Activated naive CD4-positive, alpha-beta T cell (primary cell): ENCODE results near the gene BEND6.
"Not testable (repeated sequence)": the region's sequence is repeated elsewhere in the genome, so short reads cannot be mapped to it uniquely, and the experiment has no call there.

ENCODE experiments used
- DNase-seq, 4 experiments: peaks; one replicate each; lab custom pipeline; 2025; lab: John Stamatoyannopoulos, UW

Gene BEND6

DNA sequence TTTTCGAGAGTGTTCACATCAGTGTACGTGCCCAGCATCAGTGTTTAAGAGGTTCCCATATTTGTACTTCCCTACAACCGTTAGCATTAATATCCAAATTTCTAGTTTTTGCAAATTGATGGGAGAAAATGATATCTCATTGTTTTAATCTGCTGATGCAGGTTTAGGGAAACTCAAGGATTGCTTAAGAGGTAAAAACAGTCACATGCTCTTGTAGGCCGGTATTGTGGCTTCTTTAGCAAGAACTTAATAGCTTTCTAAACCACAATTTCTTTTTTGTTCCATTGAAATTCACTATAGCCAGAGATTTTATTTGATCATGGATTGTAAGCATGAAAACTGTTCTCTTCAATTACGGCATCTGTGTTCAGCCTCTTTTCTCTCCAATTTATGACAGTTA lies 29.5 kb downstream of the BEND6 start:
- no peak for DNase-seq

DNA sequence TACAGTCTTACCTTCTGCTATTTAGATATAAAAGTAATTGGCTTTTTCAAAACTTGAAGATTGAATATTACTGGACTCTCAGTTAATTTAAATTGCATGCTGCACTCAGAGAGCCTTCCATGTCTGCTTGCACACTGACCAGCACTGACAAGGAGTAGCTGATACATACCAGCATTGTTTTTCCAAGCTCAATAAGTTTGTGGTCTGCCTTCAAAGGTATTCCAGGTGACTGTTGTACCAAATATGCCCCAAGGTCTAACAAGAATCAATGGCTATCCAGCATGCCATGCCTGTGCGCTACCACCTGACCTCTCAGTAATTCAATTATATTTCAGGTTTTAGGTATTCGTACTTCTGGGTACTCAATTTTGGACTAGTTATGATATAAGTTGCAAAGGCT lies 30.0 kb downstream of the BEND6 start:
- no peak for DNase-seq

DNA sequence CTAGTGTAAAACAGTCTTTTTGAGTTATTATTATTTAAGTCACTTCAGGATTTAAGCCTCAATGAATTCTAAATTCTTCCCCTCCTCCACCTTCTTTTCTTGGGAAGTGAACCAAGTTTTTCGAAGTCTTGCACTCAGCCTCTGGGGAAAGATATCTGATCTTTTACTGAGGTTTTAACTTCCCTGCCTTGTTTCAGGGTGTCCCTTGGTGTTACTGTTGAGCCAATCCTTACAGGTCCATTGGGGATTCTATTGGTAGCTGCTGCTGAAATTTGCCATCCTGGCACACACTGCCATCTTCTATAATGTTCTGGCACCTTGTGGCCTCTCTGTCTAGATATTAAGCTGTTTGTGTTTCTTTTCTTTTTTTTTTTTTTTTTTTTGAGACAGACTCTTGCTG lies 31.7 kb downstream of the BEND6 start:
- DNase-seq: no peak

DNA sequence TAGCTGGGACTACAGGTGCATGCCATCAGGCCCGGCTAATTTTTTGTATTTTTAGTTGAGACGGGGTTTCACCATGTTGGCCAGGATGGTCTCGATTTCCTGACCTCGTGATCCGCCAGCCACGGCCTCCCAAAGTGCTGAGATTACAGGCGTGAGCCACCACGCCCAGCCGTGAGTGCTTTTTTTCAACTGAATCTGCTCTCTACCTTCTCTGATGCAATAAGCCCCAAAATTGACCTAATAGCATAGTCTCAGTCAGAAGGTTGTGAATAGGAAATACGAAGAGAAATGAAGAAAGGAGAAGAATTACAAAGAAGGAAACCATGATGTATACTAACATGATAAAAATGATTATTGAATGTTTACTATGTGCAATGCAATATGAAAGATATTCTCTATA lies 33.2 kb downstream of the BEND6 start:
- DNase-seq: no peak

DNA sequence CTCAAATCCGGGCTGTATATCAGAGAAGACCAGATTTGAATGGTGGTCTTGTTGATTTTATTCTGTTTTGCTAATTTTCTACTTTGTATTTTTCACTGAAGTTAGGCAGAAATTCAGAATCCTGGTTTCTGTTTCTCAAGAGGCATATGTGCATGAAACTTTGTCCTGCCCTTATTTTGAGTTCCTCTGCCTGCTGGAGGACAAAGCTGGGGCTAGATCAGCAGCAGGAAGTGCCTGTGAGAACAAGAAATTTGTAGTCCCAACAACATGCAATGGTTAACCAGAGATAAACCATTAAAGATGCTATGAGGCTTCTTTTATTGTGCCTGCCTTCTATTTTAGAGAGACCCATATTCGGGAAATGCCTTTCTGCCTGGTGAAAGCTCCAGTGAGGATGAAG lies 37.1 kb downstream of the BEND6 start:
- DNase-seq: no peak

DNA sequence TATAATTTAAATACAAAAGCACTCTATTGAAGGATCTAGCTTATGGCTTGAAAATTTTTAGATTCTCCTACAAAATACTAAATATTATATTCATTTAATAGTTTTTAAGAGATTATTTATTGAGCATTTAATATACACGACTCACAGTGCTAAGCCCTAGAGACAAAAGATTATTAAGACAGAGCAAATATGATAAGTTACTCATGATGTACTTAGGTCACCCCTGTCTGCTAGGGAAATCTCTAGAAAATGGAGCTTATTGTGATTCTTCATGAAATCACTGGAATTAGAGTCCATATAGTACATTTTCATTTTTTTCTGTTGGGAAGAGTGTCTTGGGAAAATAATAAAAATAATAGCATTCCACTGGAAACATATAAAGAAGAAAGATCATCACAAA lies 37.8 kb downstream of the BEND6 start:
- no peak for DNase-seq

DNA sequence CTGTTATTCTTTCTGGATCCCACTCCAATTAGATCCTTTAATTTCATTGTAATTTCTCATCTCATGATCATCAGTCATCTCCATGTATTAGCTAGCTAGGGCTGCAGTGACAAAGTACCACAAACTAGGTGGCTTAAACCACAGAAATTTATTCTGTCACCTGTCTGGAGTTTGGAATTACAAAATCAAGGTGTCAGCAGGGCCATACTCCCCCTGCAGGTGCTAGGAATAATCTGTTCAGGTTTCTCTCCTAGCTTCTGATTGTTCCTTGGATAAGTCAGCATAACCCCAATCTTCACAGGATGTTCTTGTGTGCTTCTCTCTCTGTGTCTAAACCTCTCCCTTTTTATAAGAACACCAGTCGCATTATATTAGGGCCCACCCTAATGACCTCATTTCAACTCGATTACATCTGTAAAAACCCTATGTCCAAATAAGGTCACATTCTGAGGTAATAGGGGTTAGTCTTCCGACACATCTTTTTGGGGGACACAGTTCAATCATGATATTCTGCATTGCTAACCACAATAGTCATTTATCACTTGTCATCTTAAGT lies 40.5 kb downstream of the BEND6 start:
- no peak for DNase-seq

DNA sequence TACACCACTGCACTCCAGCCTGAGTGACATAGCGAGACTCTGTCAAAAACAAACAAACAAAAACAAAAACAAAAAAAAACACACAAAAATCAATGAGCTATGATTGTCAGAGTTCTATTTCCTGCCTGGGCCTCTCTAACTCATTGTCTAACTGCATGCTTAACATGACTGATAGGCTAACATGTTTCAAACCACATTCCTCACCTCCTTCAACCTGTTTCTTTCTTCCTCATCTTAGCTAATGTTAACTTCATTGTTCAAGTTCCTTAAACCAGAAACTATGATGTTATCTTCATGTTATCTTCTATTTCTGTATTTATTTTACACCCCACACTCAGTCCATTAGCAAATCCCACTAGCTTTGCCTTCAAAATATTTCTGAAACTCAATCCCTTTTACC lies 41.5 kb downstream of the BEND6 start:
- DNase-seq: no peak

DNA sequence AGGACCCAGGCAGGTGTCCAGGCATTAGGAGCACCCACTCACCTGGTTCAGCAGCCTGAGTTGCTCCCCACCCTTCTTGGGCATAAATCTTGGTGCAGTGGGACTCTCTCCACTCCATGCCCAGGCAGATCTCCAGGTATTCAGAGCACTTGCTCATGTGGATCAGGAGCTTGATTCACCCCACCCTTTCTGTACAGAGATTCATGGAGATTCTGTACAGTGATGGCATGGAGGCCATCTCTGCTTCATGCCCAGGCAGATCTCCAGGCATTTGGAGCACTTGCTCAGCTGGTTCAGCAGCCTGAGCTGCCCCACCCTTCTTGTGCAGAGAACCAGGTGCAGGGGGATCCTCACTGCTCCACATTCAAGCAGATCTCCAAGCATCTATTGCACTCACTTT lies 44.1 kb downstream of the BEND6 start:
- DNase-seq: no peak

DNA sequence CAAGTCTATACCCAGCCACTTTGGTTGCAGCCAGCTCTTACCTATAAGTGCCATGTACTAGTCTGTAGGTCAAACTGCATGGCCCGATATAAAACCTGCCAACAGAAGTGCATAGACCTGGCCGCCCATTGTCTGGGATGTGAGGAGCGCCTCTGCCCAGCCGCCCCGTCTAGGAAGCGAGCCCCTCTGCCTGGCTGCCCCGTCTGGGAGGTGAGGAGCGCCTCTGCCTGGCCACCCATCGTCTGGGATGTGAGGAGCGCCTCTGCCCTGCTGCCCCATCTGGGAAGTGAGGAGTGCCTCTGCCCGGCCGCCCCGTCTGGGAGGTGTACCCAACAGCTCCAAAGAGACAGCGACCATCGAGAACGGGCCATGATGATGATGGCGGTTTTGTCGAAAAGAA lies 44.8 kb downstream of the BEND6 start:
- not testable (repeated sequence) for DNase-seq

DNA sequence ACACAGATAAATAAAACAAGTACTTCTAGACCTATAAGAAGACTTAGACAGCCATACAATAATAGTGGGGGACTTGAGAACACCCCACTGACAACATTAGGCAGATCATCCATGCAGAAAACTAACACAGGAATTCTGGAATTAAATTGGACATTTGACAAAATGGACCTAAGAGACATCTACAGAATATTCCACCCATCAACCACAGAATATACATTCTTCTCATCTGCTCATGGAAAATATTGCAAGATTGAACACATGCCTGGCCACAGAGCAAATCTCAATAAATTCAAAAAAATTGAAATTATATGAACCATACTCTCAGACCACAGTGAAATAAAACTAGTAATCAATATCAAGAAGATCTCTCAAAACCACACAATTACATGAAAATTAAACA lies 47.3 kb downstream of the BEND6 start:
- DNase-seq: no peak

DNA sequence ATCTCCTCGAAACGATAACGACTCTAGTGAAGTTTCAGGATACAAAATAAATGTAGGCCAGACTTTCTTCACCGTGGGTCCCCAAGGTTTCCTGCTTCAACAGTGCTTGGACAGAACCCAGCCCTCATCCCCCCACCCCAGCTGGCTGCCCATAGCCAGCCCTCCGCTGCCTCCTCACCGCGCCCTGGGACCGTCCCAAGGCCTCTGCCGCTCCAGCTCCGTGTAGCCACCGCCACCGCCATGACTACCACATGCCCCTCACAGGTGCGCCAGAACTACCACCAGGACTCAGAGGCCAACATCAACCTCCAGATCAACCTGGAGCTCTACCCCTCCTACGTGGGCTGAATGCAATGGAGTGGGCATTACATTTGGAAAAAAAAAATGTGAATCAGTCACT lies 49.4 kb downstream of the BEND6 start:
- no peak for DNase-seq

DNA sequence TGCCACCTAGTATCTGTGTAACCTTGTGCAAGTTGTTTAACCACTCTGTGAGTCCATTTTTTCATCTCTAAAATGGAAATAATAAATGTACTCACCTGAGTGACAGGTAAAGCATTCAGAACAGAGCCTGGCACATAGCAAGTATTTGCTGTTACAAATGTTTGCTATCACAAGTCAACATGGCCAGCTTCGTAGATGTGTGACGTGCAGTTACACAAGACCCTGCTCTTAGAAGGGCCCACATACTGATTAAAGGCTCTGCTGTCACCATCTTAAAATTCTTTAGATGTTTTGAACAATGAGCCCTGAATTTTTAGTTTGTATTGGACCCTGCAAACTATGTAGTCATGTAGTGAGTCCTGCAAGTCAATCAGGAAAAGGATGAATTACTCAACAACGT lies 51.2 kb downstream of the BEND6 start:
- no peak for DNase-seq

DNA sequence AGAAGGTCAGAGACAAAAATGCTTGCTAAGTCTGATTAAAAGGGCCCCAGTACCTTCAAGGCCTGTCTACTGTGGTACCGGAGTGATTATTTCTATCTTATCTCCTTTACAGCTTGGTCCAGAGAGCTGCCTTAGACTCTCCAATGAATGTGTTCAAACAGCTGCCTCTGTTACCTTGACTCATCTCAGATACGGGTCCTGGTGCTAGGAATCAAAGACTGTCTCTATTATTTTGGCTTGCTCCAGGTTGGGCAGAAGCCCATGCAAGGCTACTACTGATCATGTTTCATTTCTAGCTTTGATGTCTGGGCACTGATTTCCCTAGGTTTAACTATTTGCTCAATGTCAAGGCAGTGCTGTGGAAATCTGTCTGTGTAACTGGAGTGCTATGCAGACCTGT lies 53.2 kb downstream of the BEND6 start:
- not testable (repeated sequence) for DNase-seq

DNA sequence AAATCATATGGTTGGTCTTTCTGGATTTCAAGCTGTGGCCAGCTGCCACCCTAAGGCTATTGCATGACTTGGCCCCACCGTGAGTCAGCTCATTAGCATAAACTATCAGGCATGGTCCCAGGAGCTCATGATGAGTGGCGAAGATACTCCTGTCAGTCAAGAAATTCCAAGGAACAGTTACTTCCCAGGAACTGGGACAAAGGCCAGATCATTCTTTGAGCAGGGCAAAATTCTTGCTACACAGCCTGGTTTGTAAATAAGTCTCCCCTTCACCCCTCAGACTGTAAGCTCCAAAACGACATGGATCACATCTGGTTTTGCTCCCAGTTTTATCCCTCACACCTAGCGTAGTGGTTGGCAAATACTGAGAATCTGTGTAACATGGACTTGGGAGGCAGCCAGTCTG lies 58.6 kb downstream of the BEND6 start:
- no peak for DNase-seq

DNA sequence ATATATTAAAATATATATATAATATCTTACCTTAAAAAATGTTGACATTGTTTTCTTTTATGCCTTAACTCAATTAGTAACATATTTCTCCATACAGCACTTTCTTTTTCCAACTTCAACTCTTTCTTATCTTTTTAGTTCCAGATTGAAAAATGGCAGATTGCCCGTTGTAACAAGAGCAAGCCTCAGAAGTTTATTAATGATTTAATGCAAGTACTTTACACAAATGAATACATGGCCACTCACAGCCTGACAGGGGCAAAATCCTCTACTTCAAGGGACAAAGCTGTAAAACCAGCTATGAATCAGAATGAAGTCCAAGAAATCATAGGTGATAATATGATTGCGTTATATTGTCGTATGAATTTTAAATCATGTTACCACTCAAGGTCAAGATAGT lies 62.2 kb downstream of the BEND6 start:
- DNase-seq: no peak

DNA sequence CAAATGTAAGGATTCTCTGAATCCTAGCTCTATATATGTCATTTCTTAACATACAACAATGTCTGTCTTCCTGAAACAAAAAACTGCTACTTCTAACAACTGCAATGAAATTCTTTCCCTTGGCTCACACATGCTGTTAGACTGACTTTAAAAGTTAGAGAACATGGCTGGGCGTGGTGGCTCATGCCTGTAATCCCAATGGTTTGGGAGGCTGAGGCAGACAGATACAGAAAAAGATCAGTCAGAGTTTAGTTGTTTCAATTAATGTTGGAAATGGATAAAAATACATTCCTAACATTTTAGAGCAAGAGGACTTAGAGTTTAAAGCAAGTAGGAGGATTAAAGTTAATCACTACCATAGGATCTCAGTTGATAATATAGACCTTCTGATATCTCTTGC lies 62.9 kb downstream of the BEND6 start:
- DNase-seq: no peak

DNA sequence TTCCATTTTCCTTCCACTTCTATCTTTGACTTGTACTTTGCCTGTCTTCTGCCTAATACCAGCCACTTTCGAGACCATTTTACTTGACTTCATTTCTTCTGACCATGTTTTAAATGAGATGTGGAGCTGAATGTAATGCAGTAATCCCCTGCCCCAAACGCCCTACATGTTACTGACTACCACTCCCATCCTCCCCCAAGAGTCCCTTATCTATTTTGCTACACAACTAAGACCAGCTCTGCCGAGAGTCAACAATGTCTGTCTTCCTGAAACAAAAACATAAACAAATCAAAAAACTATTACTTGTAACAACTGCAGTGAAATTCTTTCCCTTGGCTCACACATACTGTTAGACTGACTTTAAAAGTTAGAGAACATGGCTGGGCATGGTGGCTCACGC lies 64.5 kb downstream of the BEND6 start:
- DNase-seq: no peak

DNA sequence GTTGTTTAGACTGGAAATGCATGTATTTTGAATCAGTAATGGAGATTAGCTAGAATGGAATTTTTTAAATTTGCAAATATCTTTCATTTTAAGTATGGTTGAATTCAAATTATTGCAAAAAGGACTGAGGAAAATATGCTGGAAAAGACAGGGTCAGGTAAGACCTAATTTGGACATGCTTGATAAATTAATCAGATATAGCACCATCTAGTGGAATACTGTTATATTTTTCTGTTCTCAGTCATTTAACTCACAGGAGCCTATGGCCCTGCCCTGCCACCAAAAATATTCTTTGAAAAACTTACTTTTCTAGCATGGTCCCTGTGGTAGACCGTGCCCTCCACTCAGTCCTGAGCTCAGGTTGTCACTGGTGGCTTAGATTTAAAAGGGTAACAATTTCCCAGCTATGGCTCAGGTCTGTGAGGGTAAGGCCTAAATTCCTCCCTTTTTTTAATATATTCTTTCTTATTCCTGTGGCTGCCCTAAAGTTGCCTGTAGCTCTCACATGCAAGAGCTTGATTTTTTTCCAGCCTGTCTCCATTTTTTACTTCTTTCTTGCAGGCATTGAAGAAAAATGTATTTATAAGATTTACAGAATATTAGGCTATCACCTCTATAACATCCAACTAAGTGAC lies 66.3 kb downstream of the BEND6 start:
- no peak for DNase-seq

DNA sequence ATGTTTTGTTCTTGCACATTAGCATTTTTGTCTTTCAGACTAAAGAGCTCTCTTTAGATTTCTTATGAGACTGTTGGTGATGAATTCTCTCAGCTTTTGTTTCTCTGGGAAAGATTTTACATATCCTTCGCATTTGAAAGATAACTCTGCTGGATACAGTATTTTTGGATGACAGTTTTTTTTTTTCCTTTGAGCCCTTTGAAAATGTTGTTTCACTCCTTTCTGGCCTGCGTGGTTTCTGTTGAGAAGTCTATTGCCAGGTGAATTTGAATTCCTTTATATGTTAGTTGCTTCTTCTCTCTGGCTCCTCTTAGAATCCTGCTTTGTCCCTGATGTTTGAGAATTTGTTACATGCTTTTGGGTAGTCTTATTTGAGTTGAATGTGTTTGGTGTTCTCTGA lies 69.4 kb downstream of the BEND6 start:
- DNase-seq: no peak

DNA sequence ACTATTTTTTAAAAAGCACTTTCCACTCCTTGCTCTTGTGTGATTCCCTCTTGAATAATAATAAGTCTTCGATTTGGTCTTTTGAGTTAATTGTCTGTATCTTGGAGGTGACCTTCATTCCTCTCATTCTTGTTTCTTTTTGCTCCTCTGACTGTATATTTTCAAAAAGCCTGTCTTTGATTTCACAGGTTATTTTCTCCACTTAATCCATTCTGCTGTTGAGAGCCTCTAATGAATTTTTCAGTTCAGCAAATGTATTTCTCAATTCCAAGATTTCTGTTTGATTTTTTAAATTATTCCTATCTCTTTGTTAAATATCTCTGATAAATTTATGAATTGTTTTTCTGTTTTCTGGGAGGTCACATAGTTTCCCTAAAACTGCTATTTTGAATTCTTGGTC lies 69.9 kb downstream of the BEND6 start:
- DNase-seq: no peak

DNA sequence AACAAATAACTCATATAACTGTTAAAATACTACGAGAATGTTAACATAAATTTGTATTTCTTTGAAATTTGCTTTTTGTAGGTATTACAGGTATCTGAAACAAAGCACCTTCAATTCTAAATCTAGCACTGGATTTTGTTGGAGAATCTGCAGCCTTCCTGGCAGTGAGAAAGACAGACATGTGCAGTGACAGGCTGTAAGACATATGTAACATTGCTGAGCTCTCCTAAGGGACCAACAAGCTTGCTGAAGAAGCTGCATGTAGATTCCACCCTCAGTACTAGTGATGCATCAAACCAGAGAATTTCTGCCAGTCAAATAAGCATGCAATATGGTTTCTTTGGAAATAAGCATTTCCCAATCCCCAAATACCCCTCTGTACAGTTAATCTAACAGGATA lies 71.1 kb downstream of the BEND6 start:
- DNase-seq: no peak

DNA sequence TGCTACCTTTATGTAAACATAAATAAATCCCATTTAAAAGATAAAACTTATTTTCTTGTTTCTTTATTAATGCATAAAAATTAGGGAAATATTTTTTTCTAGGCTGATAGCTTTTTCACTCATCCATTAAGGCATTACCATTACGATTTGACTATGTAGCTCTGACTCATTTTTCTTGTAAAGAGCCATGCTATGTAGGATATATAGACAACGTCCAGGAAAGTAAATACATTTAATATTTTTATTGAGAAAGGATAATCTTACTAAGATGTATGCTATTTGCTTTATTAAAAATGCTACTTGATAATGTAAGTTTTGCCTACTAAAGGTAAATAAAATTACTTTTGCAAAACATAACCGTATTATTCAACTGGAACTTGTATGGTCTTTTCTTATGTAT lies 72.4 kb downstream of the BEND6 start:
- no peak for DNase-seq

DNA sequence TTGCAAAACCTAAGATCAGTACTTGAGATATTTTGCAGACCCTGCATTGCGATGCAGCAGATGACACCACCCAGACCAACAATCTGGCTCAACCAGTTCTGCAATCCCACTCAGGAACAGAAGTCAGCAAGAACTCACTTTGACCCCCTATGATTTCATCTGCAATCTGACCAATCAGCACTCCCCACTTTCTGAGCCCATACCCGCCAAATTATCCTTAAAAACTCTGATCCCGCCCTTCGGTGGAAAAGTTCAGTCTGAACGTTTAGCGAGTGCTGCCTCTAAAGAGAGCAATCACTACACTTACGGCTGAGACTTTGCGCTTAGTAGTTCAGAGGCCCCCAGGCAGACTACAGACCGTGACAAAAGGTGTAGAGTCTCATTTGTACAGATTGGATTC lies 74.3 kb downstream of the BEND6 start:
- DNase-seq: no peak

DNA sequence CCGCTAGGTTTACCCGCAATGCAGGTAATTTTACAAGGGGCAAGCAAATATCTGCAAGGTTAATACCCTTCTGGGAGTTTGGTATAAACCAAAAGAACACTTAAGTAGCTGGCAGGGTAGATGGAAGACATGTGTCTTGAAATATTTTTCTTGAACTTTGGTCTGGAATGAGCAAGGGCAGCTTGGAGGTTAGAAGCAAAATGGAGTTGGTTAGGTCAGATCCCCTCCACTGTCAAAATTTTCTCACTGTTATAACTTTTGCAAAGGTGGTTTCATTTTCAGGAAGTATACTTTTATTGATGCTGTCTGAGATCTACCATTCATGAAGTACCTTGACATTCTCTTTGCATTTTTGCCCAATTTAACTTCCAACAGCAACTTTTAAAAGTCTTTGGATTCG lies 78.3 kb downstream of the BEND6 start:
- DNase-seq: no peak
